HG03378 (cell line): ENCODE results near the gene MINDY4B.

Experiments
- ATAC-seq: cut with Tn5 transposase; IDR thresholded peaks from one replicate; pipeline ENCODE4 v1.9.1; 2021; ENCODE audit warnings: mild to moderate bottlenecking, moderate library complexity; ENCODE audit not compliant: unreplicated experiment

The MINDY4B gene

GRCh38 chr3:150848864-150849263 lies 56.4 kb downstream of the MINDY4B start:
- ATAC-seq, result no peak

DNA sequence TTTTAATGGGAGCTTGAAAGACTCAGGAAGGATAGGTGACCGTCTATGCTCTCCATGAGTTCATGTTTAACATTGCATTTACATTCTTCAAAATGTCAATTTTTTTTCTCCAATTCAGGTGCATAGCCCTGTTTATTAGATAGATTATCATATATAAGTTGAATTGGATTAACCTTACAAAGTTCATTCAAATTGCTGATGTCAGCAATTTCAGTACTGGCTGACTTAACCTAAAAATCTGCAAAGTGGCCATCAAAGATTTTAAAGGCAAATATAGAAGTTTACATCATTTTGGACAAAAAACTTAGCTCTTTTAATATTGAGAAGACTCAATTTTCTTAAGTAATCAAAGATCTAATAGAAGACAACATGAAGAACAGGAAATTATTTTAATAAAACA lies 57.8 kb downstream of the MINDY4B start:
- no peak for ATAC-seq

DNA sequence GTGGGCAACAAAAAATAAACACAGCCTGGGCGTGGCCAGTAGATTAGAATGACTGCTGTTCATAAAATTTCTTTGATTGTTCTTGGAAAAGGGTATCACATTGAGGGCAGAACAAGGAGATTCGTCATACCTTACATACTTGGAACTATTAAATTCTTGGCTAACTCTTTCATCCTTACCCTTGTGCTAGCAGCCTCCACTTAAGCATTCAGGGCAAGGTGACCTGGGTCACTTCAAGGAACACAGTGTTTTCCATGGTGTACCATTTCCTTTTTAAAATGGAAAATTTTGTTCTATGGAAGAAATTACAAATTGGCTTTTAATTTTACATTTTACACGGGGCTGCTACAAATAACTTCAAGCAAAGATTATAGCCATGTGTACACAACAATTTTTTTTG lies 60.8 kb downstream of the MINDY4B start:
- ATAC-seq, result no peak

DNA sequence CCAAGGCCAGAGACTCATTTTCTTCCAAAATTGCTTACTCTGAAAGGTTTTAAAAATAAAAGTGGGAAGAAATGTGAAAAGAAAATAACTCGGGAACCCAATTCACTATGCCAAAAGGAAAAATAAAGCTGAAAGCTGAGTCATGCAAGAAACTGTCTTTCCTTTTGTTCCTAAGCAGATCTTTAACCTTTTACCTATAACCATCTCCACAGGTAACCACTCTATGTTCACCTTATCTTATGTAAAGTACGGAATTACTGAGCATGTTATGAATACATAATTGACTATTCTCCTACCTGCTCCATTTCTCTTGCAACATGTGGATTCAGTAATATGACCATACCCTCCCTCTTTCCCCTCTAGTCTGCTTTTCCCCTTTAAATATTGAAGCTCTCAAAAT lies 62.0 kb downstream of the MINDY4B start:
- ATAC-seq, result no peak

DNA sequence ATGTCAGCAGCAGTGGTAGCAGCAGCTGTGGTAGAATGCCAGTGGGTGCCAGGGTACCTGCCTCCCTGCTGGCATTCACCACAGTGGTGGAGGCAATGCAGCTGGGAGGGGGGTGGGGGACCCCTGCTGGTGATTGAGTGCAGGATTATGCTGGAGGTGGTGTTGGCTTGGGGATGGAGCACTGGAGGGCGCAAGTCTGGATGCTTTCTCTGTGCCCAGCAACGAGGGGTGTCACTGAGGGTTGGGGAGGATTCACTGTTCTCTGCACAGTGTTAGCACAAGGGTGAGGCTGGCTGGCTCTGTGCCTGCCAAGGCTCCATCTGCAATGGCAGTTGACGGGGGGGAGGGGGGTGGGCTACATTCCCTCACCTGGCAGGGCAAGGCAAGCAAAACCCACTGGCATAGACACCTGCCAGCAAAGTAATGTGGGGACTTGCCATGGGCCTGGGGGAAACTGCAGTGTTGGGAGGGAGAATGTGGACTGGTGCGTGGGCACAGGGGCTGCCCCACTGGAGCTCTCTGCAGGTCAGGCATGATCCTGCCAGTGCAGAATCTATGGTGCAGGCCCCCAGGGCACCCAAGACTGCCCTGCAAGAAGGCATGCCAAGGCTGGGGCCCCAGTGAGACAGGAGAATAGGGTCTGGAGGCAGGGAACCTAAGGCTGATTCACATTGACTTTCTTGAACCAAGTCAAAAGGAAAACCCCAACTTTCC lies 64.3 kb downstream of the MINDY4B start:
- ATAC-seq, result no peak

DNA sequence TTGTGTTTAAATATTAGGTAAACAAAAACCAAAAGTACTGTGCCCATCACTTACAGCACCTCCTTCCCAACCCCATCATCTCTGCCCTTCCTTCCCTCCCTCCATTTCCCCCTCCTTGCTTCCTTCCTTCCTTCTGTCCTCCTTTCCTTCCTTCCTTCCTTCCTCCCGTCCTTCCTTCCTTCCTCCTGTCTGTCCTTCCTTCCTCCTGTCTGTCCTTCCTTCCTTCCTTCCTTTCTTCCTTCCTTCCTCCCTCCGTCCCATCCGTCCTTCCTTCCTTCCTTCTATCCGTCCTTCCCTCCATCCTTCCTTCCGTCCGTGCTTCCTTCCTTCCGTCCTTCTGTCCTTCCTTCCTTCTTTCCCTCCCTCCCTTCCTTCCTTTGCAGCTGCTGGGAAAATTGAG lies 74.5 kb downstream of the MINDY4B start:
- ATAC-seq, result no peak

- no peak for ATAC-seq
Measured at GRCh38 chr3:150830094-150830681, 75.1 kb downstream of the MINDY4B start.

- ATAC-seq, result no peak
Measured at GRCh38 chr3:150829408-150829807, 75.8 kb downstream of the MINDY4B start.

DNA sequence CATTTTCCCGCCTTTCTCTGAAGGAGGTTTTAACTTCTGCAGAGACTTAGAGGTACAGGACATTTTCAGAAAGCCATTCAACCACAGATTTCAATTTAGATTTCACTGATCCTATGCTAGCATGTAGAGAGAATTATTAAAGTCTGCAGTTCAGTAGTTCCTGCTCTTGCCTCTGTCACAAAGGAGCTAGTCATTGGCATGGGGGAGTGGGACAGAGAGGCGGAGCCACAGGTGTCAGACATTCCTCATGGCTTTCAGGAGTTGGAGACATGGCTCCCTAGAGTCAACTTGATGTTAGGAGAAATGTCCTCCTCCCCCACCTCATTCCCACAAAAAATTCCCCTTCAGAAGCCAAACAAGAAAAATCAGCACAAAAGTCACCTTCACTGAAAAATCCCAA lies 76.2 kb downstream of the MINDY4B start:
- no peak for ATAC-seq

GRCh38 chr3:150828261-150828660 lies 77.0 kb downstream of the MINDY4B start:
- no peak for ATAC-seq

DNA sequence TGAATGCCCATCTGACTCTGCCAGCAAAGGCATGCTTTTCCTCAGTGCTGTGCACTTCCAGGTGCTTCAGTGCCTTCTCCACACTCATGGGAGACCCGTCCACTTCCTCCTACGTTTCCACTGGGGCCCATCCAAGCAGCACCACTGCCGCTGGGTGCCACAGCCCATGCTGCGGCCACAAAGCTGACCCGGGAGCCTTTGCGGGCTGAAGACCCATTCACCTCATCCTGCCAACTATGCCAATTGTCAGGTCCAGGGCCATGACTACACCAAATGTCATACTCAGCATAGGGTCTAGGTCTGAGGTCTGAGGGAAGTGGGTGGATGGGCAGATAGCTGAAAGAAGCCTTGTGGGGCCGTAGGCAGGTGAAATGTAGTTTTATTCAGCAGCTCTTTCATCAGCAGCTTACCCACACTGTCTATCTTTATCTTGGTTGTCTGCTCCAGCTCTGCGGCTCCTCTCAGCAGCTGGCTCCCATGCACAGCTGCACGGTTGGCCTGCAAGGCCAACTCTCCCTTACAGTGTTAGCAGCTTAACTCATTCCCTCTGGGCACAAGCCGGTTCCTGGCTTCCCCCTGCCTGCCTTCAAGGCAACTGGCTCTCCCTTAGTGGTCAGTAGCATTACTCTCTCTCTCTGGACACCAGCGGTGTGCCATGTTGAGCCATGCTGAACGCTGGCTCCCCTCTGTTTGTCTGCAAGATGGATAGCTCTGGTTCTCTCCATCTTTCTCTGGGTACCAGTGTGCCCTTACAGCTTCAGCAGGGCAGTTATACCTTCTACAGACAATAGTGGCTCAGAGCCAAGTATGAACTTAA lies 78.6 kb downstream of the MINDY4B start:
- no peak for ATAC-seq

DNA sequence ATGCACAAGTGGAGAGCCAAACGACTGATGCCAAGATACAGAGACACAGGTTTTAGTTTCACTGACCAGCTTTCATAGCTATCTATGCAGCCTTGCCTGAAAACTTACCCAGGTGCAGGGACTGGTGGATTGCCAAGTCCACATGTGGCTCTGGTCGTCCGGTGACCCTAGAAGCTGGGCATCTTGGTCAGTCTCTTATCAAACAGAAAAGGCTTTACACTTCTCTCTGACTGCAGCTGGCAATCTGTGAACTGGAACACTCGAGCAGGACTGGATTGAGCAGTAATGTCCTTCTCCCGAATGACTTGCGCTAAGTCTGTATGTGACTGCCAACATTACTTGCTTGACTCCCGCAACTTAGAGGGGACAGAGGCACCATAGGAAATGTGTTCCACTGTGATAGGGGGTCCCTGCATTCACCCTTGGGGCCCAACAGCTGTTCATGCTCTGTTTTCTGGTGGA lies 79.3 kb downstream of the MINDY4B start:
- ATAC-seq, result no peak

- ATAC-seq, result no peak
Measured at GRCh38 chr3:150825192-150825915, 79.9 kb downstream of the MINDY4B start.

- no peak for ATAC-seq
Measured at GRCh38 chr3:150823277-150823676, 82.0 kb downstream of the MINDY4B start.

DNA sequence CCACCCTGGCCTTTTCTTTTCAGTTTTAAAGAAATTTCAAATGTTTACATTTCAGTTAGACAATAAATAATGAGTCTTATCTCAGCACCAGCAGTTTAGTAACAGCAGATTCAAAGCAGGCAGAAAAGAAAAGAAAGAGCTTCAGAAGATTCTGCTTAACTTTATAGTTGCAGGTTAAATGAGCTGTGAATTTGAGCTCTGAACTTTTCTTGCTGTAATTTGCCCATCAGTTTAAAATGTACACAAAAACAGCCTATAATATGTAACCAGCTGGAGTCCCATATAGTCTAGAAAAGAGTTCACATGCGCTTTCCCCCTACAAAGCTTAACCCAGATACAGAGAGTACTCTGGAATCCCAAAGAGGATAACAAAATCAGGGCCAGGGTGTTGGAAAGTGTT lies 82.6 kb downstream of the MINDY4B start:
- no peak for ATAC-seq
